ENCODE measurements around the gene ERRFI1. TPM values are rescaled to one million over a fixed set of nuclear protein-coding genes. Genes with fewer than 3 reads are reported as not detected.
A peak's percentile ranks its signal among the peaks of the same experiment; 100 is the strongest.

Gene ERRFI1
- polyA plus RNA-seq, 3 donors = 0.08 to 1.5 (median 0.28) TPM

GRCh38 chr1:8020032-8020431 lies 6.1 kb downstream of the ERRFI1 start:
- Mint-ChIP-seq H3K4me3 (no peak overlapping the region), H3K36me3 (peaks cover 0 to 1% of the 10 kb centered on the region in 2 donors), H3K27ac (peak overlapping the region in 1 of 7 donors; percentile 18), H3K27me3 (ENCODE audit: low read depth in 3 of 3) (peaks cover 32 to 46% (median 33%) of the 10 kb centered on the region in 3 donors), H3K9me3 (peaks cover 0 to 2% (median 0%) of the 10 kb centered on the region in 7 donors), H3K4me1 (peaks cover 12% of the 10 kb centered on the region)
- no peaks in the 10 kb centered on the region for H3K36me3 ChIP-seq (replicated peaks in 1 of 2; ENCODE audit: control insufficient read depth in 1 of 2, insufficient read depth in 2 of 2, low read length in 2 of 2)
- peaks cover 0 to 4% of the 10 kb centered on the region in 2 donors for H3K9me3 ChIP-seq (replicated peaks in 1 of 2; ENCODE audit: control insufficient read depth in 1 of 2, insufficient read depth in 1 of 2, low read length in 2 of 2)
- no peak overlapping the region for H3K4me3 ChIP-seq (replicated peaks in 1 of 3; ENCODE audit: low read depth in 2 of 3, low read length in 3 of 3)
- H3K9ac ChIP-seq (ENCODE audit: insufficient read depth, low read length, poor library complexity, severe bottlenecking) = no peak overlapping the region
- peaks cover 37 to 51% of the 10 kb centered on the region in 2 donors for H3K27me3 ChIP-seq (ENCODE audit: control insufficient read depth in 2 of 2, insufficient read depth in 2 of 2, low read length in 2 of 2)
- H3K27ac ChIP-seq (ENCODE audit: low read depth in 1 of 2, low read length in 2 of 2) = no peak overlapping the region
- H4K20me1 ChIP-seq (ENCODE audit: insufficient read depth, low read length) = no peaks in the 10 kb centered on the region
- TF ChIP-seq CTCF (IDR thresholded peaks at IDR 0.05) = no peak
- H3K4me2 ChIP-seq (replicated peaks; ENCODE audit: extremely low read depth, low read length, poor library complexity, severe bottlenecking) = no peak overlapping the region
- intact Hi-C loops (cut with micrococcal nuclease) = loop anchor here in 1 of 2 donors (10.0 kb wide), 1 partner anchor 295 kb away; the partner anchor contains the start of gene SLC45A1
- no peaks in the 10 kb centered on the region for H3K79me2 ChIP-seq (ENCODE audit: insufficient read depth, low read length)
- DNase-seq = peak; percentile 44 to 59 (median 59)
- no peak overlapping the region for H2AFZ ChIP-seq (ENCODE audit: insufficient read depth, low read depth, low read length, poor library complexity, severe bottlenecking)
- H3K4me1 ChIP-seq (ENCODE audit: control insufficient read depth in 1 of 2, insufficient read depth in 2 of 2, low read length in 2 of 2) = peaks cover 9 to 10% of the 10 kb centered on the region in 2 donors

- H3K27me3 ChIP-seq (ENCODE audit: control insufficient read depth in 2 of 2, insufficient read depth in 2 of 2, low read length in 2 of 2) = peaks cover 29 to 43% of the 10 kb centered on the region in 2 donors
- H3K9me3 Mint-ChIP-seq = no peaks in the 10 kb centered on the region
- H3K4me1 Mint-ChIP-seq = peaks cover 12% of the 10 kb centered on the region
- H3K9ac ChIP-seq (ENCODE audit: insufficient read depth, low read length, poor library complexity, severe bottlenecking) = no peak overlapping the region
- peaks cover 9 to 10% of the 10 kb centered on the region in 2 donors for H3K4me1 ChIP-seq (ENCODE audit: control insufficient read depth in 1 of 2, insufficient read depth in 2 of 2, low read length in 2 of 2)
- DNase-seq = no peak
- intact Hi-C loops (cut with micrococcal nuclease) = loop anchor here in 1 of 2 donors (5.0 kb wide), 1 partner anchor 328 kb away; no protein-coding TSS in a partner anchor
- H3K4me3 Mint-ChIP-seq = no peak overlapping the region
- no peak overlapping the region for H3K27ac ChIP-seq (ENCODE audit: low read depth in 1 of 2, low read length in 2 of 2)
- WGBS (ENCODE audit: insufficient coverage) = 97% methylated on average over 5 of the region's 5 CpGs
- H3K27ac Mint-ChIP-seq = no peak overlapping the region
- H3K79me2 ChIP-seq (ENCODE audit: insufficient read depth, low read length) = no peaks in the 10 kb centered on the region
- no peaks in the 10 kb centered on the region for H3K36me3 ChIP-seq (replicated peaks in 1 of 2; ENCODE audit: control insufficient read depth in 1 of 2, insufficient read depth in 2 of 2, low read length in 2 of 2)
- TF ChIP-seq CTCF (IDR thresholded peaks at IDR 0.05) = no peak
- H3K9me3 ChIP-seq (replicated peaks in 1 of 2; ENCODE audit: control insufficient read depth in 1 of 2, insufficient read depth in 1 of 2, low read length in 2 of 2) = no peaks in the 10 kb centered on the region
- H3K4me2 ChIP-seq (replicated peaks; ENCODE audit: extremely low read depth, low read length, poor library complexity, severe bottlenecking) = no peak overlapping the region
- no peaks in the 10 kb centered on the region for H4K20me1 ChIP-seq (ENCODE audit: insufficient read depth, low read length)
- peaks cover 25 to 38% (median 27%) of the 10 kb centered on the region in 3 donors for H3K27me3 Mint-ChIP-seq (ENCODE audit: low read depth in 3 of 3)
- no peaks in the 10 kb centered on the region for H3K36me3 Mint-ChIP-seq
- no peak overlapping the region for H3K4me3 ChIP-seq (replicated peaks in 1 of 3; ENCODE audit: low read depth in 2 of 3, low read length in 3 of 3)
- H2AFZ ChIP-seq (ENCODE audit: insufficient read depth, low read depth, low read length, poor library complexity, severe bottlenecking) = no peak overlapping the region
Observed at GRCh38 chr1:8019229-8019620, 6.9 kb downstream of the ERRFI1 start.
